GM15510 (cell line): ENCODE measurements around the gene KDM7A.

Source experiments
- POLR2A ChIP-seq: IDR thresholded peaks from 3 replicates; pipeline ENCODE4 v1.6.1; 2011; ENCODE audit warnings: borderline replicate concordance; ENCODE audit not compliant: insufficient read length; ENCODE audit errors: extremely low read depth

KDM7A gene

DNA sequence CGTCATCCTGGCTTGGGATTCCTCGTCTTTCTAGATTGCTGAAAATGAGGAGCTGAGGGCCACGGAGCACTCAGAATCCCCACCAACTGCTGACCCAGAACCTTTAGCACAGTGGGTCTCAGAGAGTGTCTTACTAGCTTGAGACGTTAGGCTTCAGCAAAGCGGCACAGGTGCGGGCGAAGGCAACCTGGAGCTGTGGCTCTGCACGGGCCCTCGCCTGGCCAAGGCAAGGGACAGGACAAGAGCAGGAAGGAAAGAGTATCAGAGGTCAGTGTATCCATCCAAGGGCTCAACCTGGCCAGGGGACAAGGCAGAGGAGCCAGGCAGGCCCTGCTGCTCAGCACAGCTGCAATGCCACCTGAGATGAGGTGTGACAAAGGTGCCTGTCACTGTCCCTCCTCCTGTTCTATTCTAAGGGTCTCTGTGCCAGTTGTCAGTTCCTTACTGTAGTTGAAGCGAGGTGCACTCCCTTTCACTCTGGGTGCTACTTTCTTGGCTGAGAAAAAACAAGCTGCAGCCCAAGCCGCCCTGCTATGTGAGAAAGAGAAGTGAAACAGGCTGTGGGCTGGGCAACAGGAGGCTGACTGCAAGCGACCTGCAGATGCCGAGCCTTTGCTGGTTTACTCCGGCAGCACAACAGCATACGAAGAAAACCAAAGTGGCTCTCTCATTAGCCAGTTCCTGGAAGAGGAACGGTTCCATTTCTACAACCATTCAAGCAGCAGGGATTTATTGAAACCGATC is 33.3 kb upstream of the KDM7A start:
- no peak for TF ChIP-seq POLR2A

DNA sequence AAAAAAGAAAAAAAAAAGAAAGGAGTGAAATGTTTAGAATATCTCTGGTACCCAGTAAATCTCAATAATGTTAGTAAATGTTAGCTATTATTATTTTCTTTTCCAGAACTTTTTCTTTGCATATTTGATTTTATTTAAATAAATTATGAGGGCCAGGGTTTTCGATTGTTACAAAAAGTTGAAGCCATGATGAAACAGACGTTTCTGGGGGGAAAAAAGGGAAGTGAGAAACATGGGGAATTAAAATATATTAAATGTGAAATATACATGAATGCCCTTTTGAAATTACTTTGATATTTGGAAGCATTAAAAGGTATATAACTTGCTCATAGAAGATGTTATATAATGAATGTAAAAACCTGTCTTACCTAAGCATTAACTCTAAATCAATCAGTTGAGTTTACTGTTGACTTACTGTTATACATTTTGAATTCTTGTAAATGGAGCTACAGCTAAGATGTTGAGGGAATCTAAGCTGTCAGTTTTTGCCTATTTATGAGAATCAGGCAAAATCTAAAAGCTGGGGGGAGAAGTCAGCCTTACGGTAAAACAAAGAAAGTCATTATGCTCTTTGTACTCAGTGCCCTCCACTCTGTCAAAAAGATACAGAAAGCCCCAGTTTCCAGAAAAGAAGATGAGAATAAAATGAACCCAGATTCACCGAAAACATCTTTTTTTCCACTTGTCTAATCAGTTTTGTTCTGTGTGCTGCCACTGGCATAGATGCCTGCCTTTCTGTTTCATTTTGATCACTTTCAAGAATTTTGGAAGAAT is 30.0 kb upstream of the KDM7A start:
- TF ChIP-seq POLR2A = no peak

DNA sequence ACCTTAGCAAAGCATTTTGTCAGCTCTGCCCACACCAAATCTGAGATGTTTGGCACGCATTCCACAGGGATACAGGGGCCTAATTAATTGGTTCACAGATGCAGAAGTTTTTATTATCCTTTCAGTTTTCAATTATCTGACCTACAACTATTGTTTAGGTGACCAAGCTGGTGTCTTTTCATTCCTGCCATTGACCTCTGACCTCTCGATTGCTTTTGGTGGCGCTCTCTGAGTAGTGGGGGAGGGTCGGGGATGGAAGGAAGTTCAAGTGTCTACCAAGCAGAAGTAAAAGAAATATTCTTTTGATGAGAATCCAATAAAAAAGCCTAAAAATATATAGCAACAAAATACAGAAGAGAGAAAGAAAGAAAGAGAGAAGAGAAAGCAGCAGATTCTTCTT is 28.8 kb upstream of the KDM7A start:
- TF ChIP-seq POLR2A = no peak

DNA sequence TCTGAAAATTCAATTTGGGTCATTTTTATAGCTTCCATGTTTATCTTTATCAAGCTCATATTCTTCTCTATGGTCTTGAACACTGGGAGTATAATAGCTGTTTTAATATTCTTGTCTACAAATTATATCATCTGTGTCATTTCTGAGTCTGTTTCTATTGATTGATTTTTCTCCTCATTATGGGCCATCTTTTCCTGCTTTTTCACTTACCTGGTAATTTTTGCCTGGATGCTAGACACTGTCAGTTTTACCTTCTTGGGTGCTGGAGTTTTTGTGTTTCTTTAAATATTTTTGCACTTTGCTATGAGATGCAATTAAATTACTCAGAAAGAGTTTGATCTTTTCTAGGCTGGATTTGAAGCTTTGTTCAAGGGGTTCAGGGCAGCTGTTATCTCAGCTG is 26.8 kb upstream of the KDM7A start:
- no peak for TF ChIP-seq POLR2A

DNA sequence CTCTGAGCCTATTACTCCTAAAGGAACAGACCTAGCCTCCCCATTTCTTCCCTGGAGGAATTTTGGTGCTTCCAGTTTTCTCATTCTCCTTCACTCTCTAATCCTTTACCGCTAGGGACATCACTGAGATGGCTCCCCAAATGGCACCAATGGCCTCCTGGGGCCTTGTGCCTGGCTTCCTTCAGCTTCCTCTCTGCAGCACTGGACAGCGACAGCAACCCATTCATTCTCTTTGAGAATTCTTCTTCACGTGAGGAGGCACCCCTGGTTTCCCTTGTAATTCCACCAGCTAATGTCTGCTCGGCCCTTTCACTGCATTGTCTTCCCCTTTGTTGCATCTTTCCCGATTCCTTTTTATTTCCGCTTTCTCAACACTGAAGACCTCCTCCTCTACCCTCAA is 24.6 kb upstream of the KDM7A start:
- TF ChIP-seq POLR2A = no peak

DNA sequence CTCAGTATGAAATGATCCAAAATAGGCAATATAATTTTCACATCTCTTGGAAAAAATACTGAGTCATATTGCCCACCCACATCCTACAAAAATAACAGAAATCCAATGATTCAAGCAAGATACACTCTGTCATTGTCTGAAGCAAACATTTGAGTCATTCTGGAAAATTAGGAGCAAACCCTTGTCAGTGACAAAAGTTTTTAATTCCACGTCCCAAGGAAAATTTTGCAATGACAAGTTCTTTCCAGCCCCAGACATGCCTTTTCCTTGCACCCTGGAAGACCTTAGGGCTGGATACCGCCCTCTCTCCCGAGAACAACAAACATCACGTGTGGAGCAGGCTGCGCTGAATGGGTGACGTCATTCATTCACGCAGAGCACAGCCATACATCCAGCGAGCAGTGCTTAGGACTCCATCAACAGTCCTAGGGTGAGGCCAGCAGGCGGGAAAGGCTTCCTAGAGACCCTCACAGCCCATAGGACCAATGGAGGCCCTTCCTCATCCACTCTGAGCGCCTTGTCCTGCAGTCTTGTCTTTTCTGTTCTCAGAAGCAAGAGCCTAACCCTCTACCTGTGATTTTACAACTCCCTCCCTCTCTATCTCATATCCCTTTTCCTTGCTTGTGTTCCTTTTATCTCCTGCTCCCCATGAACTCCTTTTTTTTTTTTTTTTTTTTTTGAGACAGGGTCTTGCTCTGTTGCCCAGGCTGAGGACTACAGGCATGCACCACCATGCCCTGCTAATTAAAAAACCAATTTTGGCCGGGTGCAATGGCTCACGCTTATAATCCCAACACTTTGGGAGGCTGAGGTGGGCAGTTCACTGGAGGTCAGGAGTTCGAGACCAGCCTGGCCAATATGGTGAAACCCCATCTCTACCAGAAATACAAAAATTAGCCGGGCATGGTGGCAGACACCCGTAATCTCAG is 23.5 kb upstream of the KDM7A start:
- TF ChIP-seq POLR2A = no peak

DNA sequence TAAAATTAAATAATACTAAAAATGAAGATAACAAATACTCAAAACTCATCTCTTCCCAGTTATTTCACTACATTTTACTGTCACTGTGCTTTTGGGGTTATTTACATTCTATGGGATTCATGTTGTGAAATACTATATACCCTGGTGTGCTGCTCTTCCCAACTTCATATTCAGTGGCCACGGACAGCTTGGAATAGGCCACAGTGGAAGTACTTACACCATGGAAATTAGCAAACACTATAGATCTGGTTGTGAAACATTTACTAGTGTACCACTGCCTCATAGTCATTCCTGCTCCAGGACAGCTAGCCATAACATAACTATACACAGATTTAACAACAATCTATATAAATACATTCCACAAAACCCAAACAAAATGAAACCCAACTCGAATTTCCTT is 21.2 kb upstream of the KDM7A start:
- no peak for TF ChIP-seq POLR2A

DNA sequence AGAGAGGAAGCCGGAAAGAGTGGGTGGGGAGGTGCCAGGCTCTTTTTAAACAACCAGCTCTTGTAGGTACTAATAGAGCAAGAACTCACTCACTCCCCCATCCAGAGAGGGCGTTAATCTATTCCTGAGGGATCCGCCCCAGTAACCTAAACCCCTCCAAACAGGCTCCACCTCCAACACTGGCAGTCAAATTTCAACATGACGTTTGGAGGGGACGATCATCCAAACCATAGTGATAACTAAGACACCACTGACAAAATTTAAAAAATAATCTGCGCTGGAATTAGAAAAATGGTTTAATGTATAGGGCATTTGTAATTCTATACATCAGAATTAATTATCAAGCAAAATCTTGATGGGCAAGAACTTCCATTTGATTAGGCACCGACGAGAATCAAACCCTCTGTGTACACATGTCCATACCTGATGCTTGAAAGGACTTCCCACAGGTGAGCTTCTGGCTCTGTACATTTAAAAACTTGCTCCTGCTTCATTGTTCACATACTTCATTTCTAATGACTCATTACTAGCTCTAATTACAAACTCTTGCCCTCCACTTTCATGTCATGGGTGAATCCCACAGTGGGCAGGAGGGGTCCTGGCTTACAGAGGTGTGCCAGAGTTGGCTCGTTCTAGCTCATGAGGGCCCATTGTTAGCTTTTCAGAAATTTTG is 20.6 kb upstream of the KDM7A start:
- no peak for TF ChIP-seq POLR2A

DNA sequence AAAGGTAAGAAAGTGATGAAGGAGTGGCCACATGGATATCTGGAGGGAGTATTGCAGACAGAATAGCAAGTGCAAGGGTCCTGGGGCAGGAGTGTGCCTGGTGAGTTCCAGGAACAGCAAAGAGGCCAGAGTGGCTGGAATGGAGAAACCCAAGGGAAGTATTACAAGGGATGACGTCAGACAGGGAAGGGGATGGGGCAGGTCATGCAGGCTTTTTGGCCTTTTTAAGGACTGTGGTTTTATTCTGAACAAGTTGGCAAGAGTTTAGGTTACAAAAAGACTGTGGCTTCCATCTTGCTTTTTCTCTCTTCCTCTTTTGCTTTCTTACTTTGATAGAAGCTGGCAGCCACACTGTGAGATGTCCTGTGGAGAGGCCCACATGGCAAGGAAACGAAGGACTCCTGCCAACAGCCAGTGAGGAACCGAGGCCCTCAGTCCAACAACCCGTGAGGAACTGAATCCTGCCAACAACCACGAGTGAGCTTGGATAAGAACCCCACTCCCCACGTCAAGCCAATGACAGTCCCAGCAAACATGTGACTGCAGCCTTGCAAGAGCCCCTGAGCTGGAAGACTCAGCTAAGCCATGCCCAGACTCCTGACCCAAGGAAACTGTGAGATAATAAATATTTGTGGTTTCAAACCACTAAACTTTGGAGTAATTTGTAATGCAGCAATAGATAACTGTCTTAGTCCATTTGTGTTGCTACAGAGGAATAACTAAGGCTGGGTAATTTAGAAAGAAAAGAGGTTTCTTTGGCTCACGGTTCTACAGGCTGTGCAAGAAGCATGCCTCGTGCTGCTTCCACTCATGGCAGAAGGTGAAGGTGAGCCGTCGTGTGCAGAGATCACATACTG is 19.8 kb upstream of the KDM7A start:
- TF ChIP-seq POLR2A = no peak

DNA sequence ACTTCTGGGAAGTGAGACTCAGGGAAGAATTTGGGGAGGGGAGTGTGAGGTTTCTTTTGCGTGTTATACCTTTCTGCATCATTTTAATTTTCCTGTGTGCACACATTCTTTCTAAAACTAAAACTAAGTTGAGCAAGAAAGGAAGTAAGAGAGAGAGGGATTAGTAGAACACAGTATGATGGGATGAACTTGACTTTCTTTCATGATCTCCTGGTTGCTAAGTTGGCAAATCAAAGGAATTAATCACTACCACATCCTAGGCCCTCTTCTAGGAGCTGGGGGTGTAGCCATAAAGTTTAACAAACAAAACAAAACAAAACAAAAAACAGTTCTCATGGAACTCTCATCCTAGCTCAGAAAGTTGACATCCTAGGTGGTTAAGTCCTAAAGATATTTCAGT is 19.1 kb upstream of the KDM7A start:
- TF ChIP-seq POLR2A = no peak

DNA sequence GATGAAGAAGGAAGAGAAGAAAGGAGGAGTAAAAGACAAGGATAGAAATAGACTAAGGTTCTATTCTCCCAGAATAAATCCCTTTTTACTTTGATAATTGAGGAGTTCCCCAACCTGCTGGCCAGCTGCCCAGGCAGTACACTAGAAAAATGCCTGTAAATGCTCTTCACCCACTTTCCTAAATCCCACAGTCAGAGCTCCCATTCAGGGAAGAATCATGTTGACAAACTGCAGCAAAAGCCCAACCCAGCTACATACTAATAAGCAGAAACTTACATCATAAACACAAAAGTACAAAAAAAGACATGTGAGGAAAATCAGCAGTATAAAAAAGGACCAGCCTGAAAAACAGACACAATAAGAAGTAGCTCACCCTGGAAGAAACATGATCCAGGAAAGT is 15.8 kb upstream of the KDM7A start:
- no peak for TF ChIP-seq POLR2A

DNA sequence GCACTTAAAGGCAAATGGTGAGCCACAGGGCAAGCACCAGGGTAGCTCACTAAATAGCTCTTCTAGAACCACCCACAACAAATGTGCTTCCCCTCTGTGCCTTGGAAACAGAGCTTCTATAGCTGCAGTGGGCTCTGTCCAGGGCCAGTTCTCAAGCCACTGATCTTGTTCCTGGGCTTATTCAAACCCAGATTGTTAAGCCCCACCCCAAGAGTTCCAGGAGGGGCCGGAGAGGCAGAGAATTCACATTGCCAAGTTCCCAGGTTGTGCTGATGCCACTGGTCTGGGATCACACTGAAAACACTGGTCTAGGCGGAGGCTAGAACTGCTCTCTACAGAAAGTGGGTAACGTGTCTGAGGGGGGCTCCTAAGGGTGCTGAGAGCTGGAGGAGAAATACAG is 15.4 kb upstream of the KDM7A start:
- no peak for TF ChIP-seq POLR2A

DNA sequence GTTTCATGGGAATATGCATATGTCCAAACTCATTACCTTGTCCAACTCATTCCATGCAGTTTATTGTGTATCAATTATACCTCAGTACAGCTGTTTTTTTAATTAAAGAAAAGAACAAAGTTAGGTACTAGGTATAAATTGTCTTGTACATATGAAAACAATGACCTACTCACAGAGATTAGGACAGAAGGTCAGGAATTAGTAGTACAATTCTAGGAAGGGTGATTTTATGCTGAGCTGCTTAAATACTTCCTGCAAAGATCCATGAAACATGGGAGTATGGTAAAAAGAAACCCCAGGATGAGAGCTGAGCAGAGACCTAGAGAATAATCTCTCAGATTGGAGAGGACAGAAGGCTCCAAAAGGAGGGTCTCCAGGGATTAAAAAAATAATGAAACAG is 13.8 kb upstream of the KDM7A start:
- no peak for TF ChIP-seq POLR2A

DNA sequence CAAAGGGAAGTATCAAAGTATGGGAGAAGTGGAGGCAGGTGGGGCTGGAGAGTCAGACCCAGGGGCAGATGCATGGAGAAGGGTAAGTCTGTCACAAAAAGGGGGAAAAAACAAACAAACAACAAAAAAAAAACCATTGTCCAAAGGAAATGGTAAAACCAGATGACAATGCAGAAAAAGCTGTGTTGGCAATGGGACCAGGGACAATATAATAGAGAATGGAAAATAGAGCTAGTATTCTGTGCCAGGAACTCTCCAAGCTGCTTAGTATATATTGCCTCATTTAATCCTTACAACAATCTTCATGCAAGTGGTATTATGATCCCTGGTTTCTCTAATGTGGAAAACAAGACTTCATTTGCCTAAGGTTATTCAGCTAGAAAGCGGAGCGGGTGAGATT is 13.1 kb upstream of the KDM7A start:
- TF ChIP-seq POLR2A = no peak
